GM23338 (cell line): ENCODE data around the gene TCN2. TPM values are rescaled to one million over a fixed set of nuclear protein-coding genes. Genes with fewer than 3 reads are reported as not detected.

Experiments used
- ATAC-seq: fragments of 200-7000 bp; cut with Tn5 transposase; 3 replicates; pipeline ENCODE4 v1.9.1; 2020
- DNase-seq: peaks from one replicate; pipeline ENCODE4 v3.0.0-alpha.2; 2015; ENCODE audit warnings: low spot score
- H2AFZ ChIP-seq: fragments of 200-600 bp; sonication (generic); 2 replicates; pipeline ENCODE4 v1.8.0; 2016; ENCODE audit warnings: antibody characterized with exemption, mild to moderate bottlenecking, moderate library complexity
- H3F3A ChIP-seq: fragments of 200-600 bp; sonication (generic); replicated peaks from 2 replicates; pipeline ENCODE4 v1.8.0; 2017; ENCODE audit warnings: antibody characterized with exemption, mixed run types, low read depth
- H3K27ac ChIP-seq: fragments of 200-600 bp; sonication (generic); 2 replicates; pipeline ENCODE4 v1.6.1; 2016; ENCODE audit warnings: low read depth
- H3K27me3 ChIP-seq: fragments of 200-600 bp; sonication (generic); 2 replicates; pipeline ENCODE4 v1.8.0; 2016; ENCODE audit warnings: mild to moderate bottlenecking, mixed run types, moderate library complexity; ENCODE audit not compliant: insufficient read depth
- H3K36me3 ChIP-seq: fragments of 200-600 bp; sonication (generic); 2 replicates; pipeline ENCODE4 v1.8.0; 2016; ENCODE audit warnings: mild to moderate bottlenecking; ENCODE audit not compliant: insufficient read depth
- H3K4me1 ChIP-seq: fragments of 200-600 bp; sonication (generic); 2 replicates; pipeline ENCODE4 v1.8.0; 2016; ENCODE audit warnings: mild to moderate bottlenecking, moderate library complexity; ENCODE audit not compliant: insufficient read depth
- H3K4me2 ChIP-seq: fragments of 200-600 bp; sonication (generic); 2 replicates; pipeline ENCODE4 v1.7.1; 2017; ENCODE audit warnings: mixed run types
- H3K4me3 ChIP-seq: fragments of 200-600 bp; sonication (generic); 2 replicates; pipeline ENCODE4 v1.6.1; 2016; ENCODE audit warnings: mixed run types
- H3K79me2 ChIP-seq: fragments of 200-600 bp; sonication (generic); replicated peaks from 2 replicates; pipeline ENCODE4 v1.8.0; 2017; ENCODE audit warnings: mild to moderate bottlenecking; ENCODE audit not compliant: insufficient read depth
- H3K9me2 ChIP-seq: fragments of 200-600 bp; sonication (generic); 2 replicates; pipeline ENCODE4 v1.8.0; 2017; ENCODE audit not compliant: insufficient read depth
- H4K20me1 ChIP-seq: fragments of 200-600 bp; sonication (generic); replicated peaks from 2 replicates; pipeline ENCODE4 v1.8.0; 2017; ENCODE audit warnings: mild to moderate bottlenecking; ENCODE audit not compliant: insufficient read depth
- H3K27ac Mint-ChIP-seq: 2 replicates; pipeline ENCODE4 v1.8.0; 2020; ENCODE audit warnings: inconsistent platforms, mild to moderate bottlenecking, moderate library complexity, mixed read lengths
- H3K27me3 Mint-ChIP-seq: 3 replicates; pipeline ENCODE4 v1.8.0; 2022; ENCODE audit warnings: low read depth, mild to moderate bottlenecking, moderate library complexity, mixed read lengths, inconsistent platforms; ENCODE audit not compliant: insufficient read depth, poor library complexity
- H3K36me3 Mint-ChIP-seq: 3 replicates; pipeline ENCODE4 v1.8.0; 2021; ENCODE audit warnings: low read depth, mild to moderate bottlenecking, inconsistent platforms, moderate library complexity, mixed read lengths
- H3K4me1 Mint-ChIP-seq: 3 replicates; pipeline ENCODE4 v1.8.0; 2020; ENCODE audit warnings: mild to moderate bottlenecking, inconsistent platforms, mixed read lengths
- H3K4me3 Mint-ChIP-seq: 3 replicates; pipeline ENCODE4 v1.8.0; 2021; ENCODE audit warnings: moderate library complexity, mild to moderate bottlenecking, inconsistent platforms, mixed read lengths
- H3K9me3 Mint-ChIP-seq: 3 replicates; pipeline ENCODE4 v1.8.0; 2020; ENCODE audit warnings: moderate library complexity, mild to moderate bottlenecking, inconsistent platforms, mixed read lengths
- CREB1 ChIP-seq: fragments of 250-450 bp; sonication (Bioruptor Pico); IDR thresholded peaks from 2 replicates; pipeline ENCODE4 v1.5.0; 2020; ENCODE audit warnings: low read depth, mild to moderate bottlenecking, moderate library complexity
- ETS1 ChIP-seq: IDR thresholded peaks from 2 replicates; pipeline ENCODE4 v1.6.1; 2016; ENCODE audit warnings: antibody characterized with exemption
- EZH2 ChIP-seq: fragments of 200-600 bp; sonication (generic); IDR thresholded peaks from one replicate; pipeline ENCODE4 v1.8.0; 2017; ENCODE audit warnings: antibody characterized with exemption, mild to moderate bottlenecking, low read depth; ENCODE audit not compliant: unreplicated experiment
- JUNB ChIP-seq: IDR thresholded peaks from one replicate; pipeline ENCODE4 v1.6.1; 2016; ENCODE audit warnings: antibody characterized with exemption; ENCODE audit not compliant: unreplicated experiment
- REST ChIP-seq: IDR thresholded peaks from one replicate; pipeline ENCODE4 v1.6.1; 2018; ENCODE audit warnings: antibody characterized with exemption; ENCODE audit not compliant: unreplicated experiment
- STAT1 ChIP-seq: IDR thresholded peaks from one replicate; pipeline ENCODE4 v1.6.1; 2016; ENCODE audit warnings: antibody characterized with exemption; ENCODE audit not compliant: unreplicated experiment
- ZNF114 ChIP-seq: fragments of 250-450 bp; sonication (Bioruptor Pico); IDR thresholded peaks from 2 replicates; pipeline ENCODE4 v1.5.0; 2020; ENCODE audit warnings: mild to moderate bottlenecking, moderate library complexity
- ZNF331 ChIP-seq: fragments of 250-450 bp; sonication (Bioruptor Pico); IDR thresholded peaks from 2 replicates; pipeline ENCODE4 v1.5.0; 2020; ENCODE audit warnings: low read depth, mild to moderate bottlenecking, moderate library complexity
- ZNF462 ChIP-seq: fragments of 250-450 bp; sonication (Bioruptor Pico); IDR thresholded peaks from 2 replicates; pipeline ENCODE4 v1.5.0; 2020; ENCODE audit warnings: mild to moderate bottlenecking, moderate library complexity
- polyA plus RNA-seq: library from polyadenylated mRNA; unstranded; fragments of >200 nt; fragmentation: Nextera tagmentation; extraction: Ambion mirVana; gene quantifications from 2 replicates; pipeline ENCODE4 v1.2.1, GENCODE V29; 2016
- total RNA-seq: library from RNA; depleted of rRNA; stranded (reverse); fragments of >200 nt; shearing (Covaris generic); gene quantifications from 2 replicates; pipeline ENCODE4 v1.2.3, GENCODE V29; 2014

TCN2 gene
- total and polyA plus RNA-seq, 2 experiments from 2014 or later, result 12.9 to 38.1 TPM

GRCh38 chr22:30652852-30653251 lies 45.9 kb downstream of the TCN2 start (continued):
- TF ChIP-seq REST, result no peak
- TF ChIP-seq EZH2, result no peak
- TF ChIP-seq ZNF331, result no peak
- TF ChIP-seq ETS1, result no peak
- no peak for TF ChIP-seq JUNB
- TF ChIP-seq STAT1, result no peak
- TF ChIP-seq ZNF114 (CRISPR knock-in tag), result no peak

- Mint-ChIP-seq H3K9me3 (peaks cover 3% of the 10 kb centered on the region; the same call in 2 of the 3 replicates), H3K27ac (no peak overlapping the region), H3K27me3 (peaks cover 17% of the 10 kb centered on the region), H3K4me1 (peaks cover 6% of the 10 kb centered on the region), H3K4me3 (no peak overlapping the region), H3K36me3 (peaks cover 10% of the 10 kb centered on the region; the same call in 1 of the 3 replicates)
- Histone ChIP-seq H4K20me1 (no peaks in the 10 kb centered on the region), H3K27me3 (no peaks in the 10 kb centered on the region), H3K4me1 (peaks cover 4% of the 10 kb centered on the region), H3K9me2 (no peaks in the 10 kb centered on the region), H3F3A (peaks cover 2% of the 10 kb centered on the region; the same call in 1 of the 2 replicates), H3K79me2 (no peaks in the 10 kb centered on the region), H3K36me3 (no peaks in the 10 kb centered on the region), H3K4me2 (no peak overlapping the region), H3K4me3 (no peak overlapping the region), H3K27ac (no peak overlapping the region), H2AFZ (no peak overlapping the region)
- DNase-seq (no peak), ATAC-seq (no peak)
- TF ChIP-seq CREB1 (CRISPR knock-in tag), result no peak
- no peak for TF ChIP-seq REST
- no peak for TF ChIP-seq JUNB
- TF ChIP-seq ZNF462 (CRISPR knock-in tag), result no peak
- no peak for TF ChIP-seq ETS1
Measured at GRCh38 chr22:30654361-30654760, 47.4 kb downstream of the TCN2 start.
